PC-3 (cell line): ENCODE results near the gene ALAD.
"Not testable (repeated sequence)": the region's sequence is repeated elsewhere in the genome, so short reads cannot be mapped to it uniquely, and the experiment has no call there.

Experiments used
- EZH2 ChIP-seq: fragments of 300-600 bp; sonication (generic); IDR thresholded peaks from one replicate; pipeline ENCODE4 v1.6.1; 2017; ENCODE audit warnings: antibody characterized with exemption, mild to moderate bottlenecking, low read length; ENCODE audit not compliant: unreplicated experiment
- TF ChIP-seq, protein P1 (sequence below): fragments of 300-600 bp; sonication (generic); conservative IDR thresholded peaks from 2 replicates; pipeline ENCODE4 v1.5.1; 2017; ENCODE audit warnings: antibody characterized with exemption, low read depth, mild to moderate bottlenecking, low read length

DNA sequence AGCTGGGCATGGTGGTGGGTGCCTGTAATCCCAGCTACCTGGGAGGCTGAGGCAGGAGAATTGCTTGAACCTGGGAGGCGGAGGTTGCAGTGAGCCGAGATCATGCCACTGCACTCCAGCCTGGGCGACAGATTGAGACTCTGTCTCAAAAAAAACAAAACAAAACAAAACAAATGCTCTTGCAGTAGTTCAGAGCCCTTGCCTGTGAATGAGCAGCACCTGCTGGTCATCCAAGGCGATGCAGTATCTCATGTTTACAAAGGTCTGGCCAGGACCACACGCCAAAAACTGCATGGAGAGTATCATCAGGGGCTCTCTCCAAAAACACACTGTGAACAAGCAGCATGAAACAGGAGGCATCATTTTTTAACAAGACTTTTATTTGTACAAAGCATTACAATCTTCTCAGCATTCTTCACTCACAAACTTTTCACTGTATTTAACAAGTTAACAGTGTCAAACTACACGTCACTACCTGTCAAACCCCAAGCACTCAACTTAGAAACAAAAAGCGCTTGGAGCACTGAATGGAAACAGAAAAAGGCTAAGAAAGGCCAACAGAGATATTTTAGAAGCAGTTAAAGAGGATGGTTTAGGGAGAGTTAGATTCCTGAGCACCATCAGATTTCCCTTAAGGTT lies 5.9 kb upstream of the ALAD start:
- TF ChIP-seq, protein P1, sequence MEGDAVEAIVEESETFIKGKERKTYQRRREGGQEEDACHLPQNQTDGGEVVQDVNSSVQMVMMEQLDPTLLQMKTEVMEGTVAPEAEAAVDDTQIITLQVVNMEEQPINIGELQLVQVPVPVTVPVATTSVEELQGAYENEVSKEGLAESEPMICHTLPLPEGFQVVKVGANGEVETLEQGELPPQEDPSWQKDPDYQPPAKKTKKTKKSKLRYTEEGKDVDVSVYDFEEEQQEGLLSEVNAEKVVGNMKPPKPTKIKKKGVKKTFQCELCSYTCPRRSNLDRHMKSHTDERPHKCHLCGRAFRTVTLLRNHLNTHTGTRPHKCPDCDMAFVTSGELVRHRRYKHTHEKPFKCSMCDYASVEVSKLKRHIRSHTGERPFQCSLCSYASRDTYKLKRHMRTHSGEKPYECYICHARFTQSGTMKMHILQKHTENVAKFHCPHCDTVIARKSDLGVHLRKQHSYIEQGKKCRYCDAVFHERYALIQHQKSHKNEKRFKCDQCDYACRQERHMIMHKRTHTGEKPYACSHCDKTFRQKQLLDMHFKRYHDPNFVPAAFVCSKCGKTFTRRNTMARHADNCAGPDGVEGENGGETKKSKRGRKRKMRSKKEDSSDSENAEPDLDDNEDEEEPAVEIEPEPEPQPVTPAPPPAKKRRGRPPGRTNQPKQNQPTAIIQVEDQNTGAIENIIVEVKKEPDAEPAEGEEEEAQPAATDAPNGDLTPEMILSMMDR = peak; percentile 60
- TF ChIP-seq EZH2 = not testable (repeated sequence)
